K562 (cell line): ENCODE measurements around the gene RGS21. TPM values are rescaled to one million over a fixed set of nuclear protein-coding genes. Genes with fewer than 3 reads are reported as not detected.

Experiments used
- ATAC-seq: fragments of 200-7000 bp; cut with Tn5 transposase; 3 replicates; pipeline ENCODE4 v1.9.1; 2020; ENCODE audit warnings: moderate library complexity
- BruUV-seq: library from RNA; stranded (reverse); fragments of 400-500 nt; replicated peaks from 2 replicates; lab custom pipeline; 2021; lab: Mats Ljungman, UMichigan
- CTCF ChIA-PET: fragments of 300-600 bp; formaldehyde crosslinking; extraction: SDS; loops from one replicate; lab custom pipeline; 2021; ENCODE audit warnings: low intra/inter-chr PET ratio; lab: Yijun Ruan, JAX
- POLR2A ChIA-PET: fragments of 300-600, 350-650 bp; sonication (Branson Sonifier 250); formaldehyde crosslinking; extraction: SDS; loops from one replicate; lab custom pipeline; 2021; ENCODE audit warnings: antibody characterized with exemption, inconsistent platforms; lab: Yijun Ruan, JAX
- DNase-seq, 4 experiments: peaks; one replicate each; pipeline versions ENCODE4 v3.0.0 to v3.0.0-alpha.2; 2011 to 2018; ENCODE audit warnings: low spot score in 3 of 4, mixed read lengths in 3 of 4; ENCODE audit errors: extremely low read depth in 1 of 4
- FAIRE-seq: peaks from 2 replicates; lab custom pipeline; 2011; peaks lifted over from hg19 to GRCh38; lab: Jason Lieb, UNC
- H2AFZ ChIP-seq: 2 replicates; pipeline ENCODE4 v1.6.0; 2011; ENCODE audit warnings: low read depth, low read length, control low read depth, inconsistent platforms
- H3K27ac ChIP-seq: fragments of 200-600 bp; 3 replicates; pipeline ENCODE4 v1.8.0; 2011; ENCODE audit warnings: low read depth, mild to moderate bottlenecking, control low read depth, inconsistent platforms, low read length, moderate library complexity, mixed read lengths; ENCODE audit errors: extremely low read depth
- H3K27me3 ChIP-seq, 2 experiments: fragments of 300-600 bp in 1 of 2; 2 replicates in 1 of 2; 3 replicates in 1 of 2; pipeline versions ENCODE4 v1.6.0 to v1.8.0; 2011; ENCODE audit warnings: inconsistent platforms in 2 of 2, low read length in 2 of 2, mild to moderate bottlenecking in 1 of 2, mixed read lengths in 1 of 2, moderate library complexity in 1 of 2; ENCODE audit not compliant: control insufficient read depth in 2 of 2, insufficient read depth in 2 of 2
- H3K36me3 ChIP-seq: fragments of 300-600 bp; 3 replicates; pipeline ENCODE4 v1.8.0; 2011; ENCODE audit warnings: mild to moderate bottlenecking, low read length, inconsistent platforms; ENCODE audit not compliant: control insufficient read depth, insufficient read depth
- H3K4me1 ChIP-seq, 2 experiments: fragments of 200-600 bp in 1 of 2; replicated peaks in 1 of 2; 2 replicates in 1 of 2; 3 replicates in 1 of 2; pipeline versions ENCODE4 v1.5.1 to v1.8.0; 2011; ENCODE audit warnings: inconsistent platforms in 2 of 2, low read length in 2 of 2, mild to moderate bottlenecking in 1 of 2, mixed read lengths in 1 of 2, moderate library complexity in 1 of 2; ENCODE audit not compliant: control insufficient read depth in 2 of 2, insufficient read depth in 2 of 2
- H3K4me2 ChIP-seq: 2 replicates; pipeline ENCODE4 v1.6.1; 2011; ENCODE audit warnings: low read length, control low read depth, inconsistent platforms, mixed read lengths; ENCODE audit not compliant: insufficient read depth
- H3K4me3 ChIP-seq: fragments of 200-600 bp; sonication (generic), shearing (Covaris generic); 2 replicates; pipeline ENCODE4 v1.5.1; 2016; ENCODE audit warnings: control low read depth, inconsistent platforms
- H3K79me2 ChIP-seq: fragments of 200-600 bp; 3 replicates; pipeline ENCODE4 v1.8.0; 2011; ENCODE audit warnings: low read length, inconsistent platforms; ENCODE audit not compliant: control insufficient read depth, insufficient read depth
- H3K9ac ChIP-seq, 2 experiments: 2 replicates each; pipeline versions ENCODE4 v1.6.0 to v1.6.1; 2011; ENCODE audit warnings: low read depth in 2 of 2, low read length in 2 of 2, control low read depth in 1 of 2, inconsistent platforms in 1 of 2, mild to moderate bottlenecking in 1 of 2, mixed read lengths in 1 of 2; ENCODE audit not compliant: insufficient read depth in 1 of 2
- H3K9me1 ChIP-seq: one replicate; pipeline ENCODE4 v1.6.0; 2011; ENCODE audit warnings: inconsistent platforms, mild to moderate bottlenecking, low read length, moderate library complexity; ENCODE audit not compliant: control insufficient read depth, insufficient read depth
- H3K9me3 ChIP-seq: replicated peaks from 2 replicates; pipeline ENCODE4 v1.5.1; 2011; ENCODE audit warnings: low read depth, low read length, inconsistent platforms; ENCODE audit not compliant: control insufficient read depth, insufficient read depth
- H4K20me1 ChIP-seq: replicated peaks from 2 replicates; pipeline ENCODE4 v1.6.1; 2011; ENCODE audit warnings: low read length, inconsistent platforms, mixed read lengths; ENCODE audit not compliant: control insufficient read depth, insufficient read depth
- CBFA2T3 ChIP-seq: fragments of 450-650 bp; IDR thresholded peaks from 2 replicates; pipeline ENCODE4 v1.6.1; 2017
- CBX8 ChIP-seq: fragments of 200-600 bp; sonication (generic); IDR thresholded peaks from 2 replicates; pipeline ENCODE4 v1.6.1; 2012; ENCODE audit warnings: borderline replicate concordance, mixed run types, low read depth, mild to moderate bottlenecking, moderate library complexity, mixed read lengths, low read length, control low read depth, inconsistent platforms; ENCODE audit not compliant: poor library complexity, severe bottlenecking; ENCODE audit errors: extremely low read depth
- L3MBTL2 ChIP-seq: fragments of 450-650 bp; IDR thresholded peaks from 2 replicates; pipeline ENCODE4 v1.6.1; 2016; ENCODE audit warnings: mild to moderate bottlenecking, moderate library complexity
- TGIF2 ChIP-seq: sonication (generic); formaldehyde crosslinking; IDR thresholded peaks from 2 replicates; pipeline ENCODE4 v1.8.1; 2022; ENCODE audit warnings: mild to moderate bottlenecking, missing genetic modification reagents, moderate library complexity
- WGBS: fragments of 100-300 bp; shearing (Covaris generic); methylation state at CpG from one replicate; pipeline ENCODE4 v1.1.6; 2016; ENCODE audit warnings: low coverage, mixed read lengths; ENCODE audit not compliant: insufficient coverage; ENCODE audit errors: missing lambda C conversion rate; 5-methylcytosine and 5-hydroxymethylcytosine counted together
- in situ Hi-C: fragments of 300-500 bp; cut with MboI; formaldehyde crosslinking; loops from 4 replicates; pipeline ENCODE4 v1.15.0; 2018; ENCODE audit warnings: inconsistent platforms, mixed read lengths
- intact Hi-C: fragments of 100-400 bp; cut with micrococcal nuclease; formaldehyde crosslinking; loops from 2 replicates; pipeline ENCODE4 v1.14.2; 2022
- polyA plus RNA-seq, 8 experiments: library from polyadenylated mRNA; depleted of rRNA in 4 of 8; stranded (reverse) in 5 of 8; unstranded in 3 of 8; fragments of >200 nt; fragmentation: Nextera tagmentation in 2 of 8; fragmentation: Illumina TruSeq in 1 of 8; extraction: Ambion mirVana in 2 of 8; extraction: Trizol in 1 of 8; gene quantifications; 2 replicates each; pipeline versions ENCODE4 v1.2.1 to v1.2.3, GENCODE V29; 2011 to 2014; ENCODE audit warnings: inconsistent platforms in 1 of 8, missing spikeins in 1 of 8
- total RNA-seq, 7 experiments: library from RNA; depleted of rRNA in 6 of 7; stranded (reverse); fragments of >200 nt in 6 of 7; fragmentation: Illumina TruSeq in 2 of 7; extraction: Trizol in 2 of 7; gene quantifications; 2 replicates each; pipeline versions ENCODE4 v1.2.1 to v1.2.3, GENCODE V29; 2011 to 2021; ENCODE audit warnings: low replicate concordance in 1 of 7
- TF ChIP-seq, protein P1 (sequence below): sonication (generic); formaldehyde crosslinking; IDR thresholded peaks from 2 replicates; pipeline ENCODE4 v1.8.0; 2022; ENCODE audit warnings: mild to moderate bottlenecking, low read depth, missing genetic modification reagents

The RGS21 gene
- total and polyA plus RNA-seq, 9 of the 15 experiments (the other 6 are each of a cell fraction or from before 2014, with no cell fraction given): not detected

DNA sequence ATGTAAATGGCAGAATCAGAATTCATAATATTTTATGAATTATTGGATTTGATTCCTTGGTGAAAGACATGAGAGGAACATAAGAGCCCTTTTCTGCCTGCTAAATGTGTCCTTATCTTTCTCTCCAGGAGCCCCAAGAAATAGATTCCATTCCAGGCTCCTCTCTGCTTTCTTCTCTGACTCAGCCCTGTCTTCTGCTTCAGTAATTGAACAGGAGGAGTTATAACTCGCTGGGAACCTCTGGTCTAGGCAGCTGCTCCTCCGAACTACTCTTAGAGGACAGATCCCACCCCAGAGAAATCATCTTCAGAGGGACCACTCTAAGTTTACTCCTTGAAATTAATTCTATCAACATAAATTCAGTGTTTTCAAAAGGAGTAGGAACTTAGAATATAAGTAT lies 78.4 kb downstream of the RGS21 start:
- ChIA-PET POLR2A (no interaction called here), CTCF (no interaction called here)
- TF ChIP-seq CBFA2T3: peak; percentile 36; the same call in 1 of the 2 replicates
- TF ChIP-seq L3MBTL2: no peak
- TF ChIP-seq CBX8: no peak
- intact Hi-C loops (no loop called here), in situ Hi-C loops (no loop called here)
- Histone ChIP-seq H3K27me3 (no peaks in the 10 kb centered on the region), H3K27ac (no peak overlapping the region), H3K36me3 (no peaks in the 10 kb centered on the region), H3K9me3 (0 out of 2 replicates have a peak, but pooled peaks cover under 1% of the 10 kb centered on the region), H3K4me2 (no peak overlapping the region), H3K4me1 (no peaks in the 10 kb centered on the region), H2AFZ (peak overlapping the region; percentile 30; the same call in 1 of the 2 replicates), H4K20me1 (no peaks in the 10 kb centered on the region), H3K4me3 (no peak overlapping the region), H3K79me2 (no peaks in the 10 kb centered on the region), H3K9me1 (no peaks in the 10 kb centered on the region), H3K9ac (no peak overlapping the region)
- peak; percentile 85 for ATAC-seq
- 0% methylated on average over 2 of the region's 2 CpGs for WGBS
- FAIRE-seq: peak; percentile 37
- no TSS peak for BruUV-seq
- peak in 2 of 4 experiments; percentile 11 to 46 for DNase-seq

DNA sequence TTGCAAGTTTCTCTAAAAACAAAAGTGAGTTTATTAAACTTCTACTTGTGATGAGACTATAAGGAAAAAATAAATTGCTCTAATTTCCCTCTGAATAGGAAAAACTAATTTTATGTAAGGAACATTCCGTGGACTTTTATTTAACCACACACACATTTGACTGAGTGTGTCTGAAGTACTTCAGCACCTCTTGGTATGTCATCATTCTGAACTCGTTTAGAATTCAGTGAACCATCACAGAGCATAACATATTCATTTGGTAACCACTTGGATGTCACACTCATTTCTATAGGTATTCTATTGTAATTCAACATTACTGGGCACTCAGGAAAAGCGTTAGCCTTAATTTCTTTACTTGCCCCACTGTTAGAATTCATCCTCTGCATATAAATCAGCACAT lies 79.1 kb downstream of the RGS21 start:
- Histone ChIP-seq H3K9ac (no peak overlapping the region), H3K4me2 (no peak overlapping the region), H3K9me3 (0 out of 2 replicates have a peak, but pooled peaks cover 2% of the 10 kb centered on the region), H3K9me1 (no peaks in the 10 kb centered on the region), H2AFZ (peak overlapping the region; percentile 35; the same call in 1 of the 2 replicates), H3K4me1 (no peaks in the 10 kb centered on the region), H4K20me1 (no peaks in the 10 kb centered on the region), H3K27ac (no peak overlapping the region), H3K36me3 (no peaks in the 10 kb centered on the region), H3K4me3 (no peak overlapping the region), H3K27me3 (no peaks in the 10 kb centered on the region), H3K79me2 (no peaks in the 10 kb centered on the region)
- ATAC-seq: peak; percentile 51
- POLR2A ChIA-PET: interaction anchor here (0.7 kb wide), 1 partner anchor 216 kb away, joined by 3 read pairs; no protein-coding TSS in a partner anchor
- BruUV-seq: no TSS peak
- CTCF ChIA-PET: no interaction called here
- no peak for DNase-seq
- TF ChIP-seq, protein P1, sequence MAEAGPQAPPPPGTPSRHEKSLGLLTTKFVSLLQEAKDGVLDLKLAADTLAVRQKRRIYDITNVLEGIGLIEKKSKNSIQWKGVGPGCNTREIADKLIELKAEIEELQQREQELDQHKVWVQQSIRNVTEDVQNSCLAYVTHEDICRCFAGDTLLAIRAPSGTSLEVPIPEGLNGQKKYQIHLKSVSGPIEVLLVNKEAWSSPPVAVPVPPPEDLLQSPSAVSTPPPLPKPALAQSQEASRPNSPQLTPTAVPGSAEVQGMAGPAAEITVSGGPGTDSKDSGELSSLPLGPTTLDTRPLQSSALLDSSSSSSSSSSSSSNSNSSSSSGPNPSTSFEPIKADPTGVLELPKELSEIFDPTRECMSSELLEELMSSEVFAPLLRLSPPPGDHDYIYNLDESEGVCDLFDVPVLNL (CRISPR knock-in tag): no peak
- no peak for TF ChIP-seq TGIF2 (CRISPR knock-in tag)
- 0% methylated on average over 3 of the region's 3 CpGs for WGBS
- in situ Hi-C loops: no loop called here
- intact Hi-C loops: no loop called here
- FAIRE-seq: no peak
